Activated CD4-positive, CD25-positive, alpha-beta regulatory T cell treated with anti-CD3 and anti-CD28 coated beads, Interleukin-2, amount 50 U/mL, for 24 hours (primary cell): ENCODE results near the gene CKAP5.
"Not testable (repeated sequence)": the region's sequence is repeated elsewhere in the genome, so short reads cannot be mapped to it uniquely, and the experiment has no call there.

ENCODE experiments used
- ATAC-seq, 2 donors: fragments of 150-1000 bp; cut with Tn5 transposase; one replicate each; pipeline ENCODE4 v1.10.0; 2021; ENCODE audit warnings: mild to moderate bottlenecking in 1 of 2, moderate library complexity in 1 of 2

The CKAP5 gene

GRCh38 chr11:46725338-46726205 lies 120.5 kb downstream of the CKAP5 start:
- ATAC-seq = no peak

GRCh38 chr11:46724088-46724487 lies 122.0 kb downstream of the CKAP5 start:
- ATAC-seq = no peak

GRCh38 chr11:46723359-46723680 lies 122.8 kb downstream of the CKAP5 start:
- no peak for ATAC-seq

GRCh38 chr11:46722566-46723358 lies 123.3 kb downstream of the CKAP5 start:
- ATAC-seq = no peak

- no peak for ATAC-seq
Observed at GRCh38 chr11:46721286-46721685, 124.8 kb downstream of the CKAP5 start.

GRCh38 chr11:46719543-46720218 lies 126.4 kb downstream of the CKAP5 start:
- ATAC-seq = no peak

- ATAC-seq = no peak
Observed at GRCh38 chr11:46719048-46719542, 127.0 kb downstream of the CKAP5 start, which contains the start of gene F2. Gene F2 (plus strand): TSS chr11:46719213. CDS start chr11:46719236, 23 bp downstream.

GRCh38 chr11:46718155-46719019 lies 127.7 kb downstream of the CKAP5 start:
- ATAC-seq = peak in 1 of 2 donors; percentile 28

- ATAC-seq = not testable (repeated sequence)
Observed at GRCh38 chr11:46717825-46718154, 128.3 kb downstream of the CKAP5 start.

- no peak for ATAC-seq
Observed at GRCh38 chr11:46712874-46713576, 133.1 kb downstream of the CKAP5 start.

- ATAC-seq = no peak
Observed at GRCh38 chr11:46711303-46711702, 134.8 kb downstream of the CKAP5 start.

GRCh38 chr11:46710821-46711269 lies 135.2 kb downstream of the CKAP5 start:
- no peak for ATAC-seq

GRCh38 chr11:46709351-46709750 lies 136.7 kb downstream of the CKAP5 start:
- not testable (repeated sequence) for ATAC-seq

GRCh38 chr11:46706886-46707285 lies 139.2 kb downstream of the CKAP5 start:
- no peak for ATAC-seq

GRCh38 chr11:46705070-46705688 lies 140.9 kb downstream of the CKAP5 start:
- no peak for ATAC-seq

GRCh38 chr11:46701078-46701654 lies 144.9 kb downstream of the CKAP5 start:
- ATAC-seq = peak in 1 of 2 donors; percentile 0

- peak; percentile 89 to 94 for ATAC-seq
Observed at GRCh38 chr11:46700241-46701077, 145.6 kb downstream of the CKAP5 start, which contains the start of the genes ARHGAP1 and ZNF408. Gene ARHGAP1 (minus strand): TSS chr11:46700619. CDS start chr11:46696107, 4,512 bp downstream. Gene ZNF408 (plus strand): TSS chr11:46701031. CDS start chr11:46701048, 17 bp downstream.

- ATAC-seq = no peak
Observed at GRCh38 chr11:46698597-46698996, 147.5 kb downstream of the CKAP5 start.

GRCh38 chr11:46697723-46698122 lies 148.4 kb downstream of the CKAP5 start:
- ATAC-seq = no peak
